ENCODE results near the gene SLC2A10. TPM values are rescaled to one million over a fixed set of nuclear protein-coding genes. Genes with fewer than 3 reads are reported as not detected.
A peak's percentile ranks its signal among the peaks of the same experiment; 100 is the strongest.
"Not testable (repeated sequence)": the region's sequence is repeated elsewhere in the genome, so short reads cannot be mapped to it uniquely, and the experiment has no call there.

The SLC2A10 gene
- 5.4 and 12.3 TPM in 2 replicates for total RNA-seq

DNA sequence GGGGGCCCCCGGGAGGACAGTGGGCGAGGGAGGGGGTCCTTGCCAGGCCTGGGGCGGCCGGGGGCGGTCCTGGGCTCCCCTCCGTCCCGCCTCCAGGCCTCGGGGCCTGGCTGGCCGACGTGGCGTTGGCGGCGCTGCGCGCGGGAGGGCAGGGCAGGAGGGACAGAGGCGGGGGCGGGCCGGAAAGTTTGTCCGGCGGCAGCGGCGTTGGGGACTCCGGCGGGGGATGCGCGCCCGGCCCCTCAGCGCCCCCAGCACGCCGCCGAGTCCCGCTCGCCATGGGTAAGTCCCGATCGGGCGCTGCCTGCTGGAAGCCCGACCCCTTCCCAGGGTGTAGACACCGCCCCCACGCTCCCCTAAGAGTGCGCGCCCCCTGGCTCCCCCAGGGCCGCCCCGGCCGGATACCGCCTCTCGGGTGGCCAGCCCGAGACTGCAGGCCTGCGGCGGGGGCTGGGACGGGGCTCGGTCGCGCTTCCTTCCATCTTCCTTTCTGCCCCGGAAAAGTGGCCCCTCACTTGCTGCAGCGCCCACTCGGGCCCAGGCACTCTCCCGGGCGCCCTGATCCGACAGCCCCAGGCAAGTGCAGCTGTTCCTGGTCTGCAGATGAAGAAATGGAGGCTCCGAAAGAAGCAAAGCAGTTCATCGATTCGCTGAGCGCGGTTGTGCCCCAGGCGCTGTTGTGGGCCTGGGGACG lies at the start of gene SLC2A10:
TSS of gene SLC2A10 (plus strand) at position 191 of the 694 bp plus-strand sequence. CDS start at position 279, 88 bp downstream.
- DNase-seq (ENCODE audit: low read depth in 2 of 2): peak in 1 of 2 donors; percentile 40

DNA sequence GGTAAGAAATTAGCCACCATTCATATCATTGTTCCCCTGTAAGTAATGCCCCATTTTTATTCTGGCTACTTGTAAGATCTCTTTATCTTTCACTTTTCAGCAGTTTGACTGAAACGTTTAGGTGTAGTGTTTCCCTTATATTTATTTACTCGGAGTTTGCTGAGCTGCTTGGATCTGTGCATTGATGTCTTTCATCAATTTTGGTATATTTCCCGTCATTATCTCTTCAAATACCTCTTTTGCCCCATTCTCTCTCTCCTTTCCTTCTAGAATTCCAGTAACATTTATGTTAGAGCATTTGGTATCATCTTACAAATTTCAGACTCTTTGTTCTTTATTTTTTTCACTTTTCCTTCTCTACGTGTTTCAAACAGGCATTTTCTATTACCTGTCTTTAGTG lies 49.0 kb upstream of the SLC2A10 start:
- DNase-seq (ENCODE audit: low read depth in 2 of 2): no peak

DNA sequence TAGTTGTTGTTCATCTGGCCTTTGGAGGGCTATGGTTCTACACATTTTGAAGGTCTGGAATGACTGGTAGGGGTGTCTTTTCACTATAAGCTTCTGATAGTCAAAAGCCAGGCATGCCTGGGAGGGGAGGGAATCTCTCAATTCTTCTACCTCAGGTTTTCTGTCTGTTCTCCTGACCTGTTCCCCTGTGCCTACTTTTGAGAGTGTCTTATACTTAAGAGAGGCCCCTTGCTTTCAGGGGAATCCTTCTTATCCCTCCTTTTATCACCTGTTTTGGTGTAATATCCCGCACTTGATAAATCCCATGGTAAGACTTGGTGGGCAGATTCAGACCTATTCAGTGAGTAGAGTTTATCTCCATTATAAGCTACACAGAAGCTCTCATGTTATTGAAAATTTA lies 47.8 kb upstream of the SLC2A10 start:
- no peak for DNase-seq (ENCODE audit: low read depth in 2 of 2)

DNA sequence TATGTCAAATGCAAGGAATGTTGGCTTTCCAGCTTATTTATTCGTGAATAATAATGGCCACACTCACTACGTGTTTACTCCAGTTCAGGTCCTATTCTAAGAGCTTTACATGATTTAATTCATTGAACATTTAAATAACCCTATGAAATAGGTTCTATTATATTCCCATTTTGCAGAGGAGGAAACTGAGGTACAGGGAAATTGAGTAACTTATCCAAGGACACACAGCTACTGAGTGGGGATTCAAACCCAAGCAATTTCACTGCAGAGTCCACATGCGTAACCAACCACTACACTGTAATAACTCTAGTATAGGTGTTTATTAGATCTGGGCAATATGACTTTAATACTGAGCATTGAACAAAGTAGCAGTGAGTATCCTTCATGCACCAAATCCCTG lies 45.9 kb upstream of the SLC2A10 start:
- DNase-seq (ENCODE audit: low read depth in 2 of 2): no peak

DNA sequence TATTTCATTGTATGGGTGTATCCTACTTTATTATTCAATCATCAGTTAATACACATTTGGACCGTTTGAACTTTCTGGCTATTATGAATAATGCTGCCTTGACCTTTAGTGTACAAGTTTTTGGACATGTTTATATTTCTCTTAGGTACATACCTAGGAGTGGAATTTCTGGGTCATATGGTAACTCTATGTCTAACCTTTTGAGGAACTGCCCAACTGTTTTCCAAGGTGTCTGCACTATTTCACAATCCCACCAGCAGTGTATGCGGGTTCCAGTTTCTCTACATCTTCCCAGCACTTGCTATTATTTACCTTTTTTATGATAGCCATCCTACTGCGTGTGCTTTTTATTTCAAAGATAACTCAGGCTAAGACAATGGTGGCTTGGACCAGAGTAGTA lies 43.8 kb upstream of the SLC2A10 start:
- no peak for DNase-seq (ENCODE audit: low read depth in 2 of 2)

DNA sequence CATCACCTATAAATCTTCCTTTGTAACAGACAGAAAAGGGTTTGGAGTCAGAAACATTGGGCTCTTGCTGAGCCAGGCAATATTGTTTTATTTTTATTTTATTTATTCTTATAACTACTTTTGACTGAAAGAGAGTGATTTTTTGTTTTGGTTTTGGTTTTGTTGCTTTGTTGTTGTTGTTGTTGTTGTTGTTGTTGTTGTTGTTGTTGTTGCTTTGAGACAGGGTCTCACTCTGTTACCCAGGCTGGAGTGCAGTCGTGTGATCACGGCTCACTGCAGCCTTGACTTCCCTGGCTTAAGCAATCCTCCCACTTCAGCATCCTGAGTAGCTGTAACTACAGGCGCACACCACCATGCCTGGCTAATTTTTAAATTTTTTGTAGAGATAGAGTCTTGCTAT lies 43.1 kb upstream of the SLC2A10 start:
- DNase-seq (ENCODE audit: low read depth in 2 of 2): no peak

DNA sequence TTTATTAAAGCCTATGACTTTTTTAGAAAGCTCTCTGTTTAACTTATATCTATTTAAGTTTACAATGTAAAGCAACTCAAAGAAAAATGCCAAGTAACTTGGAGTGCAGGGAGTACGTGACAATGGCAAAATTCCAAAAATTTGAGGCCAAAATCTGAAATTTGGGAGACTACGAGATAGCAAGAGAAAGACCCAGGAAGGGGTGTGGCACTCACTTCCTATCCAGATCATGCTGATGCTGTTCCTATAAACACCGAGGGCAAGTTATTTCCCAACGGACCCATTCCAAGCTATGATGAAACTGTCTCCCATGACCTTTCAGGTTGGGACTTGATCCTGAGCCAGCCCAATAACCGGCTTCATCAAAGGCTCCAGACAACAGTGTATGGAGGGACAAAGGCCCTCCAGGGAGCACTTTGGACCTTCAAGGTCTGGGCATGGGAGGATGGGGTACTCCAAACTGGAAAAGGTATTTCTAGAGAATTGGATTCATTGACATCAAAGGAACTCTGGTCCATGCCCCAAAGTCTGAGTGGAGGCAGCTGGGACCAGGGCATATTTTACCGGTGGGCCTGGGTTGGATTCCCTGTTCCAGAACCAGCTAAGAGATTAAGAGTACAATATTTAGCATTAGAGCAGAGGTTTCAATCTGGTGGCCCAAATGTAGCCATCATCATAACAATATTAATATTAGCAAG lies 42.5 kb upstream of the SLC2A10 start:
- DNase-seq (ENCODE audit: low read depth in 2 of 2): no peak

DNA sequence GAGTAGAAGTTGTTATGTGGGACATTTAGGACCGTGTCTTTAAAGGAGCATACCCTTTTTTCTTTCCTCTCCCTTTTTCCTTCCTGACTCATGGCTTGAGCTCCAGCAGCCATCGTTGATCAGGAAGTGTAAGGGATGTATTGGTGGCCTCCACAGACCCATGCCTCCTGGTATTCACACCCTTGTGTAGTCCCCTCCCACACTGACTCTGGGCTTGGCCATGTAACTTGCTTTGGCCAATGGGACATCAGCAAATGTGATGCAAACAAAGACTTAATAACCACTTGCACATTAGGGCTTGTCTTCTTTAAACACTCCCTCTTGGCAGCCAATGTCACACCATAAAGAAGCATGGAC lies 39.2 kb upstream of the SLC2A10 start:
- DNase-seq (ENCODE audit: low read depth in 2 of 2): no peak

DNA sequence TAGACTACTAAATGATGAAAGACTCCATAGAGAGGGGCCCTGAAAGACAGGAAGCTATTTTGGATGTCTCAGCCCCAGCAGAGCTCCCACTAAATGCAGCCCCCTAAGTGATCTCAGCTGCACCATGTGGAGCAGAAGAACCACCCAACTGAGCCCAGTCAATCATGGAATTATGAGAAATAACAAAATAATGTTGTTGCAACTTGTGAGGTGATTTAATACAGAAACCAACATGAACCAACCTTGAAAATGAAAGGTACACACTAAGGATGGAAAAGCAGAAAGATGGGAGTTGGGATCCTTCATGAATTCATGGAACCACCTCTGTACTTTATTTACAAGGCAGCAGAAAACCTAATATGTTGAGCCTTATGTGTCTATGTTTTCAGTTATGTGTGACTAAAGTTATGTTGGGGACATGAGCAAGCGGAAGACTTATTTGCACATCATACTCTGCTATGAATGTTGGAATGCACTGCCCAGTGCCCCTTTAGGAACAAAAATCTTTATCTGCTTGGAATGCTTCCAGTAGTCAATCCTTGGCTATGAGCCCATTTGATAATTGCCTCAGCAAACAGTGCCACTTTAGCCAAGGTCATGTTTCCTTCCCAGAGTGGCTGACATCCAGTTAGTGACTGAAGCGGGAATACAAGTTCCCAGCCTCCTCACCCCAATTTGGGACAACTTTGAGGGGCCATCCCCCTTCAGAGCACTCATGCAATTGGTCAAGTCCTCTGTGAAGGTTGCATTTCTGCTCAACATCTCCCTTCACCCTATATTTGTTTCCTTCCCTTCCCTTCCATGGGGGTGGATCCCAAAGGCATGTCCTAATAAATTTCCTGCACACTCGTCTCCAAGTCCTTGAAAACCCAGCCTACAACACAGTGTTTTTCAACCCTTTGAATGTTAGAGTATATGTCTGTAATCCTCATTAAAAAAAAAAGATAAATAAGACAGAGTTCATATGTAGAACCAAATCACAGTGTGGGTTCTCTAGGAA lies 38.6 kb upstream of the SLC2A10 start:
- no peak for DNase-seq (ENCODE audit: low read depth in 2 of 2)

DNA sequence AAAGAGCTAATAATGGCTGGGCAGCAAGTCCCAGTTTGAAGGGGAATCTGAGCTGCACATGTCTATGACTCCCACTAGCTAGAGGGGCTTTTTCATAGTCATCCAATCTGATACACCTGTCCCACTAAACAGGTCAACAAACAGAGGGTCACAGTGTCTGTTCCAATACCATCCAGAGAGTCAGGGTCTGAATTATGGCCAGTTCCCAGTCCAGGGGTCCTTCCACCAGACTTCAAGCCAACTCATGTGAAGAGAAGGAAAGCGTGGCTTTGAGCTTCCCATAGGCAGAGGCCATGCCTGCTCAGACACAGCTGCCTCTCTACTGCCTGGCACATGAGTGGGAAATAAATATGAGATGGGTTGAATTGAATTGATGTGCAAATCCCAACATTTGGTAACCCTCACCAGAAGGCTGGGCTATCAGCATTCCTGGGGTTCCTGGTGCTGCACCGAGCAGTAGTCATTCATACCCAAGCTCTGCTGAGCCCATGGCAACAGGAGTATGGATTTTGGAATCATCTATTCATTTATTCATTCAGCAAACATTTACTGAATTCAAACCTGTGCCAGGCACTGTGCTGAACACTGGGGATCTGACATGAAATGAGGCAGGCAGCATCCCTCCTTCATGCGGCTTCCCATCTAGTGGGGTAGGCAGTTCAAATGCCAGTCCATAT lies 37.4 kb upstream of the SLC2A10 start:
- no peak for DNase-seq (ENCODE audit: low read depth in 2 of 2)

DNA sequence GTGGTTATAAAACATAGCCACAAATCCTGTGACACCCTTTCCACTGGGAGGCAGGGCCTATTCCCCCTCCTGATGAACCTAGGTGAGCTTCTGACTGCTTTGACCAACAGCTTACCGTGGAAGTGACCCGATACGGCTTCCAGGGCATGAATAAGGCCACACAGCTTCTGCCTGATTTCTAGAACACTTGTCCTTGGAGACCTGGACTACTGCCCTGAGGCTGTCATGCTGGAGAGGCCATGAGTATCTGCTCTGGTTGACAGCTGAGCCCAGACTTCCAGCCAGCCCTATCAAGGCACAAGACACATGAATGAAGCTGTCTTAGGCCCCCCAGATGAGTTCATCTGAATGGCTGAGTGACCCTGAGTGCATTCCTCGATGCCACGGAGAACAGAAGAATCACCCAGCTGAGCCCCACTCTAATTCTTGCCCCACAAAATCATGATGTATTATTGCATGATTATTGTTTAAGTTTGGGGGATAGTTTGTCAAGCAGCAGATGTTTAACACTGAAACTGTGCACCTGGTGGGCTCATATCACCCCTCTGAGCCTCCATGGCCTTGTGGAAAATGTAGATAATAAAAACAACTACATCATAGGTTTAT lies 36.8 kb upstream of the SLC2A10 start:
- DNase-seq (ENCODE audit: low read depth in 2 of 2): no peak

DNA sequence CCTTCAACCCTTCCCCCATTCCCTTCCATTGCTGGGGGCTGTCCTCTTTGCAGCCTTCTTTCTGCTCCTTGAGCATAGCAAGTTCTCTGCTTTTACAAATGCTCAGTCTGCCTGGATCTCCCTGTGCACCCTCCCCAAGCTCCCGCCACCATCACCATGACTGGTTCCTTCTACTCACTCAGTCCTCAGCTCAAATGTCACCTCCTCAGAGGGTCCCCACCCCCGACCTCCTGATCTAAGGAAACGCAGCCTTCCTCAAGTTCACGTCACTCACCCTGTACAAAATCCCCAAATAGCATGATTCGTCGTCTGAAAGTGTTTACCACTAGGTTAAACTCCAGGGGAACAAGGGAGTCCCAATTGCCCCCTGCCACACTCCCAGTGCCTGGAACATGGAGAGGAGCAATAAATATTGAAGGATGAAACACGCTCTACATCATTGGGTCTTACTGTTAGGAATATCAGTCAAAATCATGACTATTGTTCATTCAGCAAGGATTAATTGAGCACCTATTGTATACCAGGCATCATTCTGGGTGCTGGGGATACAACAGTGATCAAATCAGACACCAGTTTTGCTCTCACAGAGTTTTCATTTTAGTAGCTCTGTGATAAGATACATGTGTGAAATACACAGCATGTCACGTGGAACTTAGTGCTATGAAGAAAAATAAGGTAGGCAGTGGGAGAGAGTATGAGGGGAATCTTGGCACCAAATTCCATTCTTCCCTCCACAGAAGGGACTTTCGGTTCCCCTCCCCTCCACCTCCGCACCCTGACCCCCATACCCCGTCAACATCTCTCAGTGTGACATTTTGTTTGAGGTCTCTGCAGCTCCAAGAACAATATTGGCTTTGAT lies 35.8 kb upstream of the SLC2A10 start:
- no peak for DNase-seq (ENCODE audit: low read depth in 2 of 2)

DNA sequence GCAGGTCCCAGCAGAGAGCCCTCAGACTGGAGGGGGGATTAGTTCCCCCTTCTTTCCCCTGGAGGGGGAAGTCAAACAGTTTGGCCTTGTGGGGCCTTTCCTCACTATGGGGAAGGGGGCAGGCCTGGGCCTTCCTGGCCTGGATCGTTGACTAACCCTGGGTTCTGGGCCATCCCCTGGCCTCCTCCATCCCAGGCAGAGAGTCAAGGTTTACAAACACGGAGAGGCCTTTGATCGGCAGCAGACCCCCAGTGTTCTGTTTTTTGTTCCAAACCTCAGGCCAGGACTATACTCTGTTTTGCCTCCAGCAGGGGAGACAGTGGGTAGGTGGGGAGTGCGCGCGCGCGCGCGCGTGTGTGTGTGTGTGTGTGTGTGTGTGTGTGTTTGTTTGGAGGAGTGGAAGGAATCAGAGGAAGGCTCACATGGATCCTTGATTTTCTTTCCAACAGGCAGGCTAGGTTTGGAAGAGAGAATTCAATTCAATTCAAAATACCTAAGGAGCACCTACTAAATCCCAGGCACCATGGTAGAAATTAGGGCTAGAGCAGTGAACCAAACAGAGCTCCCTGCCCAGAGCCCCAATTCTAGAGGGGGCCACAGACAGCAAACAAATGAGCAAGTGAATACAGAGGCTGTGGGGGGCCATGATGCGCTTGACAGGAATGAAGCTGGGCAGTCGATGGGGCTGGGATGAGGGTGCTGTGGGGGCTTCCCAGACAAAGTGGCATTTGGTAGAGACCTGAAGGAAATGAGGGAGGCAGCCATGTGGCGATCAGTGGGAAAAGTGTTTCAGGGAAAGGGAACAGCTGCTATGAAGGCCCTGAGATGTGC lies 35.0 kb upstream of the SLC2A10 start:
- no peak for DNase-seq (ENCODE audit: low read depth in 2 of 2)

DNA sequence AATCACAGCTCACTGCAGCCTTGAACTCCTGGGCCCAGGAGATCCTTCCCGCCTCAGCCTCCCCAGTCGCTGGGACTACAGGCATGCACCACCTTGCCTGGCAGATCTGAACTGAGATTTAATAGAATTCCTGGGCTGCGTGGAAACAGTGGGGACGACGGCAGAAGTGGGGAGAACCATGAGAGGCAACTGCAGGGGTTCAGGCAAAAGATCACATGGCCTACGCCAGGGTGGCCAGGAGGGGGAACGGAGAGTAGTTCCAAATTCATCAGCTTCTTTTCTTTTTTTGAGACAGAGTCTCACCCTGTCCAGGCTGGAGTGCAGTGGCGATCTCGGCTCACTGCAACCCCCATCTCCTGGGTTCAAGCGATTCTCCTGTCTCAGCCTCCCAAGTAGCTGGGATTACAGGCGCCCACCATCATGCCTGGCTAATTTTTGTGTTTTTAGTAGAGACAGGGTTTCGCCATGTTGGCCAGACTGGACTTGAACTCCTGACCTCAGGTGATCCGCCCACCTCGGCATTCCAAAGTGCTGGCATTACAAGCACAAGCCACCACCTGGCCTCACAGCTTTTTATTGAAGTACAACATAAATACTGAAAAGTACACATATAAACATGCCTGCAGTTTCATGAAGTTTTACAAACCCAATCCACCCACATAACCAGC lies 32.7 kb upstream of the SLC2A10 start:
- DNase-seq (ENCODE audit: low read depth in 2 of 2): not testable (repeated sequence)

DNA sequence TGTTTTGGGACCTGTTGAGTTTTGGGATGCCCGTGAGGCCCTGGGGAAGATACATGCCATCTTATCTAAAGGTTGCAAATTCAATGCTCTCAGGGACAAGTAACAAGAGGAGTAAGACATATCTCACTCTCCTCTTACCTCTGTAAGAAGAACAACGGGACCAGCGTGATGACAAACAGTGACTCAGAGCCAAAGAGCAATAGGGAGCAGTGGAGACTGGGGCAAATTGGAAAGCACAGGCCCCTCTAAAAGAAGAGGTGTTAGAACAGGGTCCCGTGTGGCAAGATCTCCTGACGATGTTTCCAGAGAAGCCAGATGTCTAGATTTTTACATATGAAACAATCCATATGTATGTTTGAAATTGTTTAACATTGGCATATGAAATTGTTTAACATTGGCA lies 31.8 kb upstream of the SLC2A10 start:
- no peak for DNase-seq (ENCODE audit: low read depth in 2 of 2)

DNA sequence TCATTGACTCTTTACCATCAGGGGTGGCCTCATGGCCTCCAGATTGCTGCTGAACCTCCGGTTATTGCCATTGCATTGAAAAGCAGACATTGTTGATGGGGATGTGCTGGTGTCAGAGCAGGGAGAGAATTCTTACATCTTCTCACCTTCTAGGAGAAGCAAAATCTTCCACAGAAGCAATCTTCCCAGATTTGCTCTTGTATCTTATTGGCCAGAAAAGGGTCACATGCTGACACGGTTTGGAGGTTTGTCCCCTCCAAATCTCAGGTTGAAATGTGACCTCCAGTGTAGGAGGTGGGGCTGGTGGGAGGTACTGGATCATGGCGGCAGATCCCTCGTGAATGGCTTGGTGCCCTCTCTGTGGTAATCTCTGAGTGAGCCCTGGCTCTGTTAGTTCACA lies 30.9 kb upstream of the SLC2A10 start:
- DNase-seq (ENCODE audit: low read depth in 2 of 2): no peak

DNA sequence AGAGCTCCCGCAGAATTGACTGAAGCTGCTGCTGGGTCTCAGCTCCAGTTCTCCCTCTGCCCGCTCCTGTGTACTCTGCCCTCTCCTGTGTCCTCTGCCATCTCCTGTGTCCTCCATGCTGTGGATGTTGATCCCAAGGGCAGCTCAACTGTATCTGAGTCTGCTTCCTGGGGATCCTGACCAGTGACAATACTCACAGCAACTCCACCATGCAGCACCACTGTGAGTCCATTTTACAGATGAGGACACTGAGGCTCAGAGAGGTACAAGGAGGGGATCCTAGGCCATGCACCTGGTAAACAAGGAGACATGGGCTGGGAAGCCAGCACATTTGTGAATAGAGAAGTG lies 28.8 kb upstream of the SLC2A10 start:
- no peak for DNase-seq (ENCODE audit: low read depth in 2 of 2)

DNA sequence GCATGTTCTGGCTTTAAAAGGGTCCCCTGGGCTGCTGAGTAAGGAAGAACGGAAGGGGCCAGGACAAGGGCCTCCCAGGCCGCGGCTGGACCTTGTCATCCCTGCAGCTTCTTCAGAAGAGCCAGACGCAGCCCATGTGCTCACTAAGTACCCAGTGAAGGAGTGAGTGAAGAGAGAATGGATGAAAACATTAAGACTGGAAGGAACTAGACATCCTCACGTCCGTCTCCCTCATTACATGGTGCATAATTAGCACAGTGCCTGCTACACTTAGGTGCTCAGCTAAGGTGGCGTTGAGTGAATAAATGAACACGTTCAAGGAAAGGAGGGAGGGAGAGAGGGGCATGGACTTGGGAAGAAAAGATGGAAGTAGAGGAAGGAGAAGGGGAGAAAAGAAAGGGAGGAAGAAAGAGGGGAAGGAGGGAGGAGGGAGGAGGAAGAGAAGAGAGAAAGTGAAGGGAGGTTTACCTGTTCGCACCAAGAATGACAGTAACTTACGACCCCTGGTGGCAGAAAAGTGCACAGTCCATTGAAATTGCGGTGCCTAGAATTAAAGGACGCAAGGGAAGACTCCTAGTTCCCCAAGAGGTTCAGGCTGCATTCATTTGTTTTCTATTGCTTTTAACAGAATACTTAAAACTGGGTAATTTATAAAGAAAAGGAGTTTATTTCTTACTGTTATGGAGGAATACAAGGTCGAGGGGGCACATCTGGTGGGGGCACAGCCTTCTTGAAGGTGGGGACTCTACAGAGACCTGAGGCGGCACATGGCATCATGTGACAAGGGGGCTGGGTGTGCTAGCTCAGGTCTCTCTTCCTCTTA lies 28.2 kb upstream of the SLC2A10 start:
- DNase-seq (ENCODE audit: low read depth in 2 of 2): peak; percentile 36 to 54

All from dermis microvascular lymphatic vessel endothelial cell (primary cell).